ENCODE results near the gene COQ10A. TPM values are rescaled to one million over a fixed set of nuclear protein-coding genes. Genes with fewer than 3 reads are reported as not detected.

Gene COQ10A
- total and polyA plus RNA-seq, 9 of the 15 experiments (the other 6 are each of a cell fraction or from before 2014, with no cell fraction given): 3.1 to 26.4 (median 12.7) TPM

- no peak for TF ChIP-seq ZNF121 (CRISPR knock-in tag; conservative IDR thresholded peaks at IDR 0.05)
- peak; percentile 81 for TF ChIP-seq POLR2B (IDR thresholded peaks at IDR 0.05; ENCODE audit: low read depth, partially characterized antibody)
- no peak for TF ChIP-seq BRD9 (IDR thresholded peaks at IDR 0.05; ENCODE audit: low read depth, partially characterized antibody)
- TF ChIP-seq CREBBP (IDR thresholded peaks at IDR 0.05; ENCODE audit: low read depth, low read length): no peak
- no peak for TF ChIP-seq ERF (CRISPR knock-in tag; IDR thresholded peaks at IDR 0.05)
- TF ChIP-seq HMGXB4 (CRISPR knock-in tag; IDR thresholded peaks at IDR 0.05): no peak
- no peak; a peak in 1 of 6 replicates for TF ChIP-seq ZBTB11 (CRISPR knock-in tag; IDR thresholded peaks at IDR 0.05)
- peak; percentile 96 for TF ChIP-seq NKRF (IDR thresholded peaks at IDR 0.05; ENCODE audit: borderline replicate concordance)
- no peak for TF ChIP-seq ARHGAP35 (IDR thresholded peaks at IDR 0.05; ENCODE audit: partially characterized antibody)
- TF ChIP-seq POU5F1 (IDR thresholded peaks at IDR 0.05; ENCODE audit: borderline replicate concordance, low read depth, low read length, partially characterized antibody): no peak
- TF ChIP-seq ZNF785 (CRISPR knock-in tag; IDR thresholded peaks at IDR 0.05): no peak
- TF ChIP-seq HCFC1 (IDR thresholded peaks at IDR 0.05; ENCODE audit: low read depth, low read length): no peak
- TF ChIP-seq PHF20 (IDR thresholded peaks at IDR 0.05; ENCODE audit: partially characterized antibody): peak; percentile 42
- TF ChIP-seq L3MBTL2 (IDR thresholded peaks at IDR 0.05): peak; percentile 59
- no peak for TF ChIP-seq ZSCAN29 (IDR thresholded peaks at IDR 0.05)
- no peak for TF ChIP-seq ZC3H11A (IDR thresholded peaks at IDR 0.05; ENCODE audit: low read depth, low read length)
- no peak for TF ChIP-seq ZBTB8A (IDR thresholded peaks at IDR 0.05; ENCODE audit: partially characterized antibody)
- TF ChIP-seq ZBTB34 (CRISPR knock-in tag; IDR thresholded peaks at IDR 0.05): no peak
- TF ChIP-seq MYC (IDR thresholded peaks at IDR 0.05; ENCODE audit: low read depth, low read length): peak; percentile 93
- TF ChIP-seq MYC (CRISPR knock-in tag; IDR thresholded peaks at IDR 0.05; ENCODE audit: borderline replicate concordance, low read depth): peak; percentile 94
Measured at GRCh38 chr12:56299853-56300643, 33.3 kb downstream of the COQ10A start, which contains the start of gene CS (continued).

Data from K562 (cell line).